PC-9 (cell line): ENCODE results near the gene SV2C. TPM values are rescaled to one million over a fixed set of nuclear protein-coding genes. Genes with fewer than 3 reads are reported as not detected.

Source experiments
- BruUV-seq: library from RNA; stranded (reverse); fragments of 400-500 nt; replicated peaks from 2 replicates; lab custom pipeline; 2021; lab: Mats Ljungman, UMichigan
- CTCF ChIA-PET: fragments of 300-600 bp; sonication (Branson Sonifier 250); formaldehyde crosslinking; loops from one replicate; lab custom pipeline; 2022; ENCODE audit warnings: antibody characterized with exemption; lab: Charles Lee
- POLR2A ChIA-PET: fragments of 300-600 bp; sonication (Branson Sonifier 250); formaldehyde crosslinking; loops from one replicate; lab custom pipeline; 2022; ENCODE audit warnings: antibody characterized with exemption; ENCODE audit not compliant: unreplicated experiment; lab: Charles Lee
- DNase-seq, 2 experiments: peaks; one replicate each; pipeline versions ENCODE4 v3.0.0 to v3.0.0-alpha.2; 2015 to 2022; ENCODE audit warnings: mixed read lengths in 1 of 2
- H2AFZ ChIP-seq: fragments of 200-600 bp; sonication (generic); 2 replicates; pipeline ENCODE4 v1.8.1; 2017; ENCODE audit warnings: antibody characterized with exemption
- H3F3A ChIP-seq: fragments of 200-600 bp; sonication (generic); 2 replicates; pipeline ENCODE4 v1.8.1; 2017; ENCODE audit warnings: antibody characterized with exemption, mild to moderate bottlenecking, low read depth; ENCODE audit not compliant: insufficient read depth
- H3K27ac ChIP-seq: fragments of 200-600 bp; sonication (generic); 2 replicates; pipeline ENCODE4 v1.6.1; 2016; ENCODE audit warnings: mixed run types
- H3K27me3 ChIP-seq: fragments of 200-600 bp; sonication (generic); 2 replicates; pipeline ENCODE4 v1.6.1; 2016; ENCODE audit warnings: low read depth, mixed run types; ENCODE audit not compliant: insufficient read depth
- H3K36me3 ChIP-seq: fragments of 200-600 bp; sonication (generic); 2 replicates; pipeline ENCODE4 v1.6.1; 2016; ENCODE audit warnings: low read depth, mixed run types
- H3K4me1 ChIP-seq: fragments of 200-600 bp; sonication (generic); replicated peaks from 2 replicates; pipeline ENCODE4 v1.6.1; 2016; ENCODE audit warnings: mixed run types; ENCODE audit not compliant: insufficient read depth
- H3K4me2 ChIP-seq: fragments of 200-600 bp; sonication (generic); 2 replicates; pipeline ENCODE4 v1.6.1; 2017; ENCODE audit warnings: mixed run types
- H3K4me3 ChIP-seq: fragments of 200-600 bp; sonication (generic); 2 replicates; pipeline ENCODE4 v1.6.1; 2016; ENCODE audit warnings: mixed run types
- H3K79me2 ChIP-seq: fragments of 200-600 bp; sonication (generic); 2 replicates; pipeline ENCODE4 v1.6.1; 2017; ENCODE audit warnings: low read depth, mixed run types
- H3K9me2 ChIP-seq: fragments of 200-600 bp; sonication (generic); 2 replicates; pipeline ENCODE4 v1.8.1; 2017; ENCODE audit warnings: mild to moderate bottlenecking; ENCODE audit not compliant: insufficient read depth
- H3K9me3 ChIP-seq: fragments of 200-600 bp; sonication (generic); 2 replicates; pipeline ENCODE4 v1.8.1; 2016; ENCODE audit warnings: low read depth; ENCODE audit not compliant: insufficient read depth
- H4K20me1 ChIP-seq: fragments of 200-600 bp; sonication (generic); 2 replicates; pipeline ENCODE4 v1.8.1; 2017; ENCODE audit not compliant: insufficient read depth
- CTCF ChIP-seq: fragments of 200-600 bp; sonication (generic); conservative IDR thresholded peaks from 2 replicates; pipeline ENCODE4 v1.6.1; 2017; ENCODE audit warnings: mixed run types, antibody characterized with exemption, mild to moderate bottlenecking, moderate library complexity
- EZH2 ChIP-seq: fragments of 200-600 bp; sonication (generic); IDR thresholded peaks from 2 replicates; pipeline ENCODE4 v1.8.0; 2017; ENCODE audit warnings: antibody characterized with exemption, low read depth
- intact Hi-C: fragments of 100-400 bp; cut with micrococcal nuclease; formaldehyde crosslinking; loops from one replicate; pipeline ENCODE4 v1.10.0; 2022; ENCODE audit not compliant: unreplicated experiment
- total RNA-seq: library from RNA; stranded (reverse); gene quantifications from 2 replicates; pipeline ENCODE4 v1.2.3, GENCODE V29; 2021

Gene SV2C
- total RNA-seq, 1 experiment from 2014 or later = not detected

- DNase-seq = peak in 1 of 2 experiments; percentile 55
- no peaks in the 10 kb centered on the region for H3K4me1 ChIP-seq
- no peaks in the 10 kb centered on the region for H3K9me3 ChIP-seq
- POLR2A ChIA-PET = no interaction called here
- TF ChIP-seq EZH2 (no peak), CTCF (no peak)
- no peaks in the 10 kb centered on the region for H4K20me1 ChIP-seq
- H3K4me3 ChIP-seq = no peak overlapping the region
- H3K79me2 ChIP-seq = no peaks in the 10 kb centered on the region
- no peaks in the 10 kb centered on the region for H3K36me3 ChIP-seq
- CTCF ChIA-PET = no interaction called here
- H3F3A ChIP-seq = no peaks in the 10 kb centered on the region
- no peaks in the 10 kb centered on the region for H3K9me2 ChIP-seq
- no peak overlapping the region for H3K27ac ChIP-seq
- H3K27me3 ChIP-seq = no peaks in the 10 kb centered on the region
- H2AFZ ChIP-seq = no peak overlapping the region
- intact Hi-C loops = no loop called here
- BruUV-seq = no TSS peak
- H3K4me2 ChIP-seq = no peak overlapping the region
These were observed 220.7 kb downstream of the SV2C start for GRCh38 chr5:76303921-76304320.

- no peak overlapping the region for H3K27ac ChIP-seq
- DNase-seq = no peak
- H3K4me1 ChIP-seq = no peaks in the 10 kb centered on the region
- H3K27me3 ChIP-seq = no peaks in the 10 kb centered on the region
- intact Hi-C loops = no loop called here
- no peak overlapping the region for H3K4me3 ChIP-seq
- no peak overlapping the region for H2AFZ ChIP-seq
- no peaks in the 10 kb centered on the region for H3K36me3 ChIP-seq
- H3F3A ChIP-seq = no peaks in the 10 kb centered on the region
- no peaks in the 10 kb centered on the region for H3K9me2 ChIP-seq
- no TSS peak for BruUV-seq
- H3K9me3 ChIP-seq = no peaks in the 10 kb centered on the region
- TF ChIP-seq CTCF = no peak
- no peak for TF ChIP-seq EZH2
- CTCF ChIA-PET = no interaction called here
- H3K4me2 ChIP-seq = no peak overlapping the region
- H4K20me1 ChIP-seq = no peaks in the 10 kb centered on the region
- POLR2A ChIA-PET = no interaction called here
- H3K79me2 ChIP-seq = no peaks in the 10 kb centered on the region
These were observed 222.1 kb downstream of the SV2C start for GRCh38 chr5:76305269-76305668.

GRCh38 chr5:76305775-76306174, 222.6 kb downstream of the SV2C start:
- DNase-seq = no peak
- H3K4me1 ChIP-seq = no peaks in the 10 kb centered on the region
- intact Hi-C loops = no loop called here

More at GRCh38 chr5:76305775-76306174, 222.6 kb downstream of the SV2C start:
- H3K27ac ChIP-seq = no peak overlapping the region
- H3K4me2 ChIP-seq = no peak overlapping the region
- H4K20me1 ChIP-seq = no peaks in the 10 kb centered on the region
- no peaks in the 10 kb centered on the region for H3K9me3 ChIP-seq
- no peaks in the 10 kb centered on the region for H3F3A ChIP-seq
- no peaks in the 10 kb centered on the region for H3K27me3 ChIP-seq
- BruUV-seq = no TSS peak
- H2AFZ ChIP-seq = no peak overlapping the region
- POLR2A ChIA-PET = no interaction called here
- CTCF ChIA-PET = no interaction called here
- TF ChIP-seq EZH2 (no peak), CTCF (no peak)
- no peaks in the 10 kb centered on the region for H3K36me3 ChIP-seq
- no peak overlapping the region for H3K4me3 ChIP-seq
- H3K9me2 ChIP-seq = no peaks in the 10 kb centered on the region
- H3K79me2 ChIP-seq = no peaks in the 10 kb centered on the region
